ENCODE measurements around the gene OVOL1.

- TF ChIP-seq CTCF (IDR thresholded peaks at IDR 0.05): no peak
- no peak for TF ChIP-seq POLR2AphosphoS5 (IDR thresholded peaks at IDR 0.05)
- TF ChIP-seq POLR2A (IDR thresholded peaks at IDR 0.05): no peak
- TF ChIP-seq EP300 (IDR thresholded peaks at IDR 0.05): no peak
Observed at GRCh38 chr11:65811764-65812475, 25.1 kb downstream of the OVOL1 start.

All from gastroesophageal sphincter (tissue), 3 donors.